NCI-H1930 (cell line): ENCODE measurements around the gene SPNS3.

Source experiments
- DNase-seq, 2 experiments: peaks; one replicate each; lab custom pipeline; 2025; lab: John Stamatoyannopoulos, UW

Gene SPNS3

GRCh38 chr17:4509923-4510617 is 76.3 kb downstream of the SPNS3 start:
- no peak for DNase-seq

- no peak for DNase-seq
These were observed 76.8 kb downstream of the SPNS3 start for GRCh38 chr17:4510618-4510941.

DNA sequence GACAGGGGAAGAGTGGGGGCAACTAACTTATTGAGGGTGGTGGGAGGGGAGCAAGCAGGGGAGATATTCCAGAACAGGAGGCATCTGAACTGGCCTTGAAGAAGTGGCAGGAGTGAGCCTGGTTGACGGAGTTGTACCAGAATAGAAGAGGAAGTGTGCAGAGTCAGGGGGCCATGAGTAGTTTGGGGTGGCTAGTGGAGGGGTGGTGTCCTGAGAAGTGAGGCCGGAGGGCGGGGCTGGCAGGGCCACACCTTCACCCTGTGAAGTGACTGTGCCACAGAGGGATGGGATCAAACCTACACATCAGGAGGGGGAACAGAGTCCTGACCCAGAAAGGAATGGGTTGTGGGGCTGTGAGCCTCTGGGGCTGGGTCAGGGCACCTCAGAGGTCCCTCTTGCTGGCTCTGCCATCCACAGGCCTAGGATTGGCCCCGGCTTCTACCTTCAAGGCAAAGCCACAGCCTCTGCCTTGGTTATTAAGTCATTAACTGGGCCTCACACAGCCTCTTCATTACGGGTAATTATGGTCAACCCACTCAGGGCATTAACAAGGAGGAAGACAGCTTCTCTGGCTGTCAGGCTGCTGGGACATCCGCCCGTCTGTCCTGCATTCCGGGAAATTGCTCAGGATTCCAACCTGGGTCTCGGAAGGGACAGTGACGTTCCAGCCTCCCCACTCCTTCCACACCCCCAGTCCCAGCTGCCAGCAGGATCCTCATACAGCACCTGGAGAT is 77.6 kb downstream of the SPNS3 start:
- DNase-seq = no peak

GRCh38 chr17:4512156-4513112 is 78.7 kb downstream of the SPNS3 start:
- DNase-seq = no peak

DNA sequence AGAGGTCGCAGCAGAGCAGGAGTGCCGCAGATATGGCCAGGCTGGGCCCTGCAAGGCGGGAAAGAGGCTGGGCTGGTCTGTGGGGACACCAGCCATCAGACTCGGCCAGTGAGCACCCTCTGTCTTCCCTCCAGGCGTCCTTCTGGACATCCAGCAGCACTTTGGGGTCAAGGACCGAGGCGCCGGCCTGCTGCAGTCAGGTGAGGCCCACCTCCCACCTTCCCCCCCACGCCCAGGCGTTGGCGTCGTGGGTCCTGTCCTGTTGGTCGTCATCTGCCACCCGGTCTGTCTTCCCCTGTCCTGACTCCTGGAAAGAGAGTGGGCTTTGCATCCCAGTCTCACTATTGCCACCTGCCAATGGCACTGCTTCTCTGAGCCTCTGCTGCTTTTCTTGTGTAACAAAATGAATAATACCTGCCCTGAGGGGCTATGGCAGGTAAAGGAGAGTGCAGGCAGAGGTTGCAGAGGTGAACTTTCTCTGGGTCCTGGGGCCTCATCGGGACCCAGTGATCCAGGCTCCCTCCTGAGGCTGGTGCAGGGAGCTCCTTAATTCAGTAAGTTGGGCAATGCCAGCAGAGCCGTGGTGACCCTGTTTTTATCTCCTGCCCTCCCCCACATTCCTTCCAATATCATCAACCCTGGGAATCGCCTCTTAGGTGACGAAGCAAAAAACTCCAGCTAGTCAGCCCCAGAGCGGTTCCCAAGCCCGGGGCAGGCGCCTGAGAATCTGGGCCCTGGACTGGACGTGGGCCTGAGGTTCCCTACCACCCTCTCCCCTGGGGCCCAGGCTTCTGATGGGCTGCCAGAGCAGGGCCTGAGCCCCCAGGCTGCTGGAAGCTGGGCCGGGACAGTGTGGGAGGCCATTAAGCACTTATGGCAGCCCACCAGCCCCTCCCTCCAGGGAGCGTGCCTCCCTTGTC is 79.6 kb downstream of the SPNS3 start:
- DNase-seq = no peak

DNA sequence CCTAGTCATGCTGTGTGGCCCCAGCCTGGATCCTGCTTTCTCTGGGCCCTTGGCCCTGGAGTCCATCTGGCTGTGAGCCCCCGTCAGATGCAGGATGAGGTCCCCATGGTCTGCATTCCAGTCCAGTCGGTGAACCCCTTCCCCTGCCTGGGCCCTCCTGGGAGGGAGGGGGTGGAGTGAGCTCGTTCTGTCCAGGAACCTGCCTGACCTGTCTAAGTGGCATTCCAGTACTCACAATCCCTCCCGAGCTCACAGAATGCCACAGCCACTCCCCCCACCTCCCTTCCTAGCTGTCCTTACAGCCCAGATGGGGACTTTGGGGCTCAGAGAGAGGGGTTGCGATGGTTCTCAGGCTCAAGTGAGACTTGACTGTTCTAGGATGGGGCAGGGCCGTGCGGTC is 80.5 kb downstream of the SPNS3 start:
- DNase-seq = no peak

GRCh38 chr17:4514779-4515178 is 81.0 kb downstream of the SPNS3 start:
- no peak for DNase-seq

GRCh38 chr17:4515501-4515900 is 81.8 kb downstream of the SPNS3 start:
- DNase-seq = no peak

GRCh38 chr17:4516735-4517134 is 83.0 kb downstream of the SPNS3 start:
- no peak for DNase-seq

DNA sequence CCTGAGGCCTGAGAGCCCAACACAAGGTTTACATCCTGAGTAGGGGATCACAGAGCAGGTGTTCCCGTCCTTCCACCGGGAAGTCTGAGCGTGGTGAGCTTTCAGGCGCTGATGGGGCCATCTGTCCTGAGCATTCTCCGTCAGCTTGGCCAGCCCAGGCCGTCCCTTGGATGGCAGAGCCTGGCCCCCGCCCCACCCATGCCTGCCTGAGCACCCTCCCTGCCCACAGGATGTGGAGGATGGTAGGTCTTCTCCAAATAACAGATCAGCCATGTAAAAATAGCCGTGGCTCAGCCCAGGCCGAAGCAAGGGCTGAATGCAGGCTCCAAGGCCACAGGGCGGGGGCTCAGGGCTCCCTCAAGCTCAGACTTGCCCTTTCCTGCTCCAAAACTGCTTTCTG is 85.2 kb downstream of the SPNS3 start:
- DNase-seq = no peak

DNA sequence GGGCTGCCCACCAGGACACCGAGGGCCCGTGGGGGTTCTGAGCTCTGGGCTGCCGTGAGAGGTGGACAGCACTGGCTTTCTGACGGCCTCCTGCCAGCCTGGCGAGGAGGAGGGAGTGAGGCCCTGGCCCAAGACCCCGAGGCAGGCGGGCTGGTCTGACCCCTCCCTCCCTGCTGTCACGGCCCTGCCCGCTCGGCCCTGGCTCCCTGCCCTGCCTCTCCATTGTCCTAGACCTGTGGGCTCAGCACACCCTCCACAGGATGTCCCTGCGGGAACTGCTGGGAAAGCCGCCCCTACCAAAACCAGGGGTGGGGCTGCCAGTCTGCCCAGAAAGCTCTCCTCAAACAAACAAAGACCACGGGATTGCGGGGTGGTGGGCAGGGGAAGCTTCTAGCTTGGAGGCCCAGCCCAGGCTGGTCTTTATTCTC is 85.6 kb downstream of the SPNS3 start:
- no peak for DNase-seq

DNA sequence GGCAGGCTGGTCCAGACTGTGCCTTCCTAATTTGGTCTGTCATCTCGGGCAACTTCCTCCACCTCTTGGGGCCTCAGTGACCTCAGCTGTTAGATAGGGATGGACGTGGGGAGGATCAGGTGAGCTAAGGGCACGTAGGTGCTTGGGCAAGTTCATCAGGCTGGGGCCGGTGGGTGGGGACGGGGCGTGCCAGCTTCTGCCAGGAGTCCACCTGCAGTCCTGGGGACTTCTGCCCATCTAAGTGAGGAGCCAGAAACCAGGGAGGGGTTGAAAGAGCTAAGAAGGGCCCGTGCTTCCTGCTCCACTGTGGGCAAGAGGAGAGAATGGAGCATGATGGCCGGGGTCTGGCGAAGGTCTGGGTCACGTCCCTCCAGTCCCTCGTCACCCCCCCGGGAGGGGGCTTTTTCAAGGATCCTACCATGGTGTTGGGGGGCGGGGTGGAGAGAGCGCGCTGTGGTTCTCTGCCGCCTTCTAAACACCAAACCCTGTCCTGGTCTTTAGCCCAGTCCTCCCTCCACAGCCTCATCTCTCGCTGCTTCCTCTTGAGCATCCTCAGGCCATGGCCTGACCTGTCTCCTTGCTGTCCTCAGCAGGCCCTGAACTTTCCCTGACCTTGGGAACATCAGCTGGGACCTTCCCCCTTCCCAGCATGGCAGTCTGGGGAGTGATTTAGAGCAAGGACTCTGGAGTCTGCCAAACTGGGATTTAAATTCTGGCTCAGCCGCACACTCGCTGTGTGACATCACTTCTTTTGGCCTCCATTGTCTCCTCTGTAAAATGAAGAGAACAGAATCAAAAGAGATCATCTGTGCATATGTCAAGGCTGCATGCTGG is 86.5 kb downstream of the SPNS3 start:
- DNase-seq = no peak

DNA sequence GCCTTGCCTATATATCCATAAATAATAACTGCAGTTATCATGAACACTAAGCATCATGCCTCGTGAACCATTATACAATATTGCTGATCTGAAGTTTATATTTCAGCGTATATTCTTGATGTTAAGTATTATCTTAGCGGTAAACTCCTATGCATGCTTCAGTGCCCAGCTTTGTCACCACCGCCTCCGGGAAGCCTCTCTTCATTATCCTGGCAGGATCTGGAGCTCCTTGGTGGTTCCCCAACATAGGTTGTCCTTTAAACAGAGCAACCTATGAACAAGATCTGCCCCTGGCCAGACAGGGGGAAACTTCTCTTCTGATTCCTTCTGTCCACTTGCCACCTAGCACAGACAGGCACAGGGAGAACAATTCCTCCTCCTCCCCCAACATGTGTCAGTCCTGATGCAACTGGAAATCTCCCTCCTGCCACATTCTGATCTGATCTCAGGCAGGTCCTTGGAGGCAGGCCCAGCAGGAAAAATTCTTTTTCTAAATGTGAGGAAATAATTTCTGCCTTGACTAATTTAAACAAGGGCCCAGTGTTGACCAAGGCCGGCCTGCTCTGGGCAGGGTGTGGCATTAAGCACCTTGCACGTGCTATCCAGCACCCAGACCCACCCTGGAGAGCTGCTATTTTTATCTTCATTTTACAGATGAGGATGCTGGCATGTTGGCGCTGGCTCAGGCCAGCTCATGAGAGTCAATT is 87.3 kb downstream of the SPNS3 start:
- no peak for DNase-seq

DNA sequence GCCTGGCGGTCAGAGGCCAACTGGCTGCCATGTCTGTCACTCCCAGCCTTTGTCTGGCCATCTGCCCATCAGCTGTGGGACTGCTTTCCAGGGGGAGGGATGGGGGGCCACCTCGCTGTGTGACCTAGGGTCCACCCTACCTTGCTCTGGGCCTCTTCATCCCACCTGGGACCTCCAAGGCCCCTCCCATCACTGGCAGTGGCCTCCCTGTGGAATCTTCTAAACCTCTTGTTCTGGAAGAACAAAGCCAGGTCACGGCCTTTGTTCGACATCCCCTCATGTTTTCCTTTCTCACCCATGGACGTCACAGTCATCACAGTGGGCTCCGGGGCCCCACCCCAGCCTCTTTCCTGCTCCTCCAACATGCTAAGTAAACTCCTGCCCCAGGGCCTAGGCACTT is 88.9 kb downstream of the SPNS3 start:
- no peak for DNase-seq

DNA sequence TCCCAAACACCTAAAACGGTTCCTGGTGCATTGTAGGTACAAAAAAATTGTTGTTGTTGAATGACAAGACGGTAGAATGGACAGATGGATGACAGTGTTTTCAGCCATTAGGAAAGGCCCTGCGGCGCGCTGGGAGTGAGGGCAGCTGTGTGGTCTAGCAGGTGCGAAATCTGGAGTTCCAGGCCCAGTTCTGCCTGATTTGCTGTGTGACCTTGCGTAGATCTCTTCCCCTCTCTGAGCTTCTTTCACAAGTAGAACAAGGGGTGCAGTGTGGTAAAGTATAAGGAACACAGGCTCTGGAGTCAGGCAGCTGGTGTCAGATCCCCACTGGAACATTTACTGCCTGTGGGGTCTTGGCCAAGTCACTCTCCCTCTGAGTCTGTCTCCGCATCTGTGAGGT is 90.2 kb downstream of the SPNS3 start:
- no peak for DNase-seq

GRCh38 chr17:4525691-4526397 is 92.1 kb downstream of the SPNS3 start:
- DNase-seq = no peak

DNA sequence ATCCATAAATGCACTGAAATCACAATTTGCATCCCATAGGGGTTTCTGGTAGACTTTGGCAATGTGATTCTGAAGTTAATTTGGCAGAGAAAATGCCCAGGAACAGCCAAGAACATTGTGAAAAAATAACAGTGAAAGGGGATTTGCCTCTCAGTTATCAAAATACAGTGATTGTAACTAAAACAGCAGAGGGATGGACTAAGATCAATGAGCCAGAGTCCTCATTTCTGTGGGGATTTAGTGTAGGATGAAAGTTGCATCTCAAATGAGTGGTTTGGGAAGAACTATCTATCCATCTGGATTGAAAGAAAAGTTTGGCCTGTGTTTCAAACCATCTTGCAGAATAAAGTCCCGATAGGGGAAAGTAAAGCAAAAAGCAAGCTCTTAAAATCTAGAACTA is 93.4 kb downstream of the SPNS3 start:
- no peak for DNase-seq

GRCh38 chr17:4527566-4528125 is 93.9 kb downstream of the SPNS3 start:
- no peak for DNase-seq

GRCh38 chr17:4529533-4530152 is 95.9 kb downstream of the SPNS3 start:
- DNase-seq = no peak
